Mucosa of descending colon (tissue), 3 donors: Measurements from ENCODE around the gene COL18A1. TPM values are rescaled to one million over a fixed set of nuclear protein-coding genes. Genes with fewer than 3 reads are reported as not detected.
"Not testable (repeated sequence)": the region's sequence is repeated elsewhere in the genome, so short reads cannot be mapped to it uniquely, and the experiment has no call there.

Experiments used
- ATAC-seq: fragments of 200-7000 bp; cut with Tn5 transposase; one replicate; pipeline ENCODE4 v1.9.1; 2020; ENCODE audit warnings: mild to moderate bottlenecking, moderate library complexity
- DNase-seq, 3 donors: peaks; one replicate each; pipeline ENCODE4 v3.0.0-alpha.2; 2020
- H3K36me3 ChIP-seq: fragments of 200-600 bp; one replicate; pipeline ENCODE4 v1.8.0; 2021; ENCODE audit warnings: low read depth, mild to moderate bottlenecking
- H3K4me1 ChIP-seq: fragments of 200-600 bp; one replicate; pipeline ENCODE4 v1.8.0; 2021; ENCODE audit warnings: low read depth, mild to moderate bottlenecking
- H3K4me3 ChIP-seq: fragments of 200-600 bp; one replicate; pipeline ENCODE4 v1.8.0; 2021; ENCODE audit warnings: mild to moderate bottlenecking
- H3K9me3 ChIP-seq: fragments of 200-600 bp; one replicate; pipeline ENCODE4 v1.8.0; 2021; ENCODE audit warnings: mild to moderate bottlenecking
- CTCF ChIP-seq: fragments of 200-600 bp; IDR thresholded peaks from one replicate; pipeline ENCODE4 v1.8.0; 2022; ENCODE audit warnings: antibody characterized with exemption, mild to moderate bottlenecking
- intact Hi-C, 2 donors: fragments of 100-400 bp; cut with DNase I in 1 of 2; cut with micrococcal nuclease in 1 of 2; formaldehyde crosslinking; loops; one replicate each; pipeline versions ENCODE4 v1.11.0 to v1.11.1; 2022; cut with DNase I, micrococcal nuclease
- total RNA-seq, 3 donors: library from RNA; stranded (reverse); fragmentation: NEBNext Ultra II Directional in 2 of 3; extraction: Animal tissue kit (Norgen Biotek cat#: 25700) in 2 of 3; gene quantifications; one replicate each; pipeline versions ENCODE4 v1.2.1 to v1.2.4, GENCODE V29; 2021 to 2023
- donor health status: DM: no; HTN: no; CAD: no; lungs with moderate emphysema.
- donor health status: DM: no; HTN: no; CAD: no.
- donor health status: DM: no; HTN: yes; CAD: no.

Gene COL18A1
- total RNA-seq, 3 donors from 2014 or later, result 4.6 to 46.9 (median 21.3) TPM

- Histone ChIP-seq H3K9me3 (no peaks in the 10 kb centered on the region), H3K4me3 (no peak overlapping the region), H3K4me1 (peaks cover 15% of the 10 kb centered on the region), H3K36me3 (no peaks in the 10 kb centered on the region)
- no peak for ATAC-seq
- intact Hi-C loops, result no loop called here
- DNase-seq, result peak in 2 of 3 donors; percentile 18 to 44
- TF ChIP-seq CTCF, result no peak
Observed at GRCh38 chr21:45528028-45528705, 123.2 kb downstream of the COL18A1 start.

GRCh38 chr21:45528981-45529784 is 124.2 kb downstream of the COL18A1 start:
- Histone ChIP-seq H3K9me3 (no peaks in the 10 kb centered on the region), H3K36me3 (no peaks in the 10 kb centered on the region), H3K4me1 (peaks cover 26% of the 10 kb centered on the region), H3K4me3 (no peak overlapping the region)
- ATAC-seq, result no peak
- intact Hi-C loops, result no loop called here
- peak in 2 of 3 donors; percentile 27 to 49 for DNase-seq
- no peak for TF ChIP-seq CTCF

GRCh38 chr21:45529785-45530422 is 124.9 kb downstream of the COL18A1 start:
- Histone ChIP-seq H3K4me3 (no peak overlapping the region), H3K36me3 (no peaks in the 10 kb centered on the region), H3K4me1 (peaks cover 28% of the 10 kb centered on the region), H3K9me3 (no peaks in the 10 kb centered on the region)
- intact Hi-C loops, result no loop called here
- ATAC-seq, result no peak
- TF ChIP-seq CTCF, result no peak
- peak in 1 of 3 donors; percentile 11 for DNase-seq

GRCh38 chr21:45530423-45531113 is 125.6 kb downstream of the COL18A1 start:
- no peak for ATAC-seq
- no peaks in the 10 kb centered on the region for H3K36me3 ChIP-seq
- no peak for TF ChIP-seq CTCF
- H3K4me3 ChIP-seq, result no peak overlapping the region
- H3K4me1 ChIP-seq, result peaks cover 24% of the 10 kb centered on the region
- no peaks in the 10 kb centered on the region for H3K9me3 ChIP-seq
- intact Hi-C loops, result no loop called here
- peak in 2 of 3 donors; percentile 24 to 47 for DNase-seq

GRCh38 chr21:45531114-45531392 is 126.1 kb downstream of the COL18A1 start:
- ATAC-seq, H3K36me3 ChIP-seq, H3K4me3 ChIP-seq, H3K9me3 ChIP-seq, intact Hi-C loops: not testable (repeated sequence)
- peaks cover 24% of the 10 kb centered on the region for H3K4me1 ChIP-seq
- DNase-seq, result peak in 1 of 3 donors; percentile 27
